Pancreas (tissue), 10 donors: ENCODE data around the gene ASAP2. TPM values are rescaled to one million over a fixed set of nuclear protein-coding genes. Genes with fewer than 3 reads are reported as not detected.

Source experiments
- ATAC-seq, 4 donors: fragments of 200-7000 bp; cut with Tn5 transposase; one replicate each; pipeline versions ENCODE4 v1.8.0 to v1.9.1; 2020; ENCODE audit warnings: mild to moderate bottlenecking in 4 of 4, moderate library complexity in 4 of 4
- DNase-seq, 6 donors: peaks; one replicate each; pipeline ENCODE4 v3.0.0-alpha.2; 2020
- FAIRE-seq: peaks from 2 replicates; lab custom pipeline; 2012; peaks lifted over from hg19 to GRCh38; lab: Jason Lieb, UNC
- H3K27ac ChIP-seq, 4 donors: fragments of 200-600 bp; sonication (generic); 1 replicate in 3 of 4; 2 replicates in 1 of 4; pipeline versions ENCODE4 v1.5.0 to v1.8.0; 2020
- H3K27me3 ChIP-seq, 4 donors: fragments of 200-600 bp; one replicate each; pipeline ENCODE4 v1.8.0; 2021
- H3K36me3 ChIP-seq, 3 donors: fragments of 200-600 bp; sonication (generic) in 1 of 3; one replicate each; pipeline versions ENCODE4 v1.5.0 to v1.8.0; 2020 to 2021
- H3K4me1 ChIP-seq, 3 donors: fragments of 200-600 bp; one replicate each; pipeline ENCODE4 v1.8.0; 2021
- H3K4me3 ChIP-seq, 4 donors: fragments of 200-600 bp; sonication (generic) in 2 of 4; one replicate each; pipeline versions ENCODE4 v1.5.0 to v1.8.0; 2020 to 2021
- H3K9me3 ChIP-seq, 4 donors: fragments of 200-600 bp; one replicate each; pipeline ENCODE4 v1.8.0; 2021
- CTCF ChIP-seq, 4 donors: fragments of 200-600 bp; sonication (generic) in 3 of 4; IDR thresholded peaks; one replicate each; pipeline versions ENCODE4 v1.5.0 to v1.8.0; 2021; ENCODE audit warnings: antibody characterized with exemption in 4 of 4
- WGBS, 2 donors: extraction: QIAGEN DNeasy Blood & Tissue Kit; methylation state at CpG; one replicate each; pipeline ENCODE4 v1.1.7; 2013; 5-methylcytosine and 5-hydroxymethylcytosine counted together
- intact Hi-C, 3 donors: fragments of 100-400 bp; cut with DNase I; formaldehyde crosslinking; loops; one replicate each; pipeline versions ENCODE4 v1.11.1 to v1.14.2; 2022
- polyA plus RNA-seq, 2 donors: library from polyadenylated mRNA; stranded (reverse); fragments of 200-250 nt; gene quantifications; one replicate each; pipeline ENCODE4 v1.2.3, GENCODE V29; 2013
- total RNA-seq, 6 donors: library from RNA; stranded (reverse); fragmentation: NEBNext Ultra II Directional in 4 of 6; extraction: Animal tissue kit (Norgen Biotek cat#: 25700) in 4 of 6; gene quantifications; one replicate each; pipeline versions ENCODE4 v1.2.1 to v1.2.4, GENCODE V29; 2021 to 2023
- donor health status: healthy with polysubstance abuse.
- donor health status: DM: no; HTN: no; CAD: no; lungs with moderate emphysema.
- donor health status: DM: no; HTN: no; CAD: no.
- donor health status: control.
- donor health status: control.
- donor health status: Bipolar disorder and iron deficiency.
- donor health status: DM: yes; HTN: yes; CAD: no.
- donor health status: DM: no; HTN: no; CAD: no.
- donor health status: DM: no; HTN: no; CAD: no.
- donor health status: DM: yes; HTN: yes; CAD: no.

ASAP2 gene
- total and polyA plus RNA-seq, 8 donors = 5.8 to 17.7 (median 7.3) TPM

DNA sequence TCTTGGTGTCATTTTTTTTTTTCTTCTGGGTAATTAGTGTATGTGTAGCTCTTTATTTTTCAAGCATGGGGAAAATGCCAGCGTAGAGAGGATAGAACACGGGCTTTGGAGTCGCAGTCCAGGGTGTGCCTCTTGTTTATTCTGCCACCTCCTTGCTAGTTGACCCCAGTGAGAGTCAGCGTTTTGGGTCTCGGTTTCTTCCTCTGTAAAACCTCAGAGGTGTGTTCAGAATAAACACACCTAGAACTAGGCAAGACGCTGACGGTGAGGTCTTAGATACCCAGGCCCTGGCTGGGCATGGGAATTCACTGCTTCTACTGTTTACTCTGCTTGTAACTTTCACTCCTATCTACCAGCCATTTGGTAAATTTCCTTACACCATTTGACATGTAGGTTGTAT is 41.8 kb downstream of the ASAP2 start:
- DNase-seq (no peak), FAIRE-seq (no peak), ATAC-seq (peak in 3 of 4 donors; percentile 24 to 41 (median 36))
- H3K36me3 ChIP-seq = no peaks in the 10 kb centered on the region
- H3K9me3 ChIP-seq = no peaks in the 10 kb centered on the region
- intact Hi-C loops = no loop called here
- H3K4me3 ChIP-seq = no peak overlapping the region
- TF ChIP-seq CTCF (IDR thresholded peaks at IDR 0.05) = no peak
- no peak overlapping the region for H3K27ac ChIP-seq
- 69% methylated on average over 7 of the region's 7 CpGs for WGBS, 2 donors
- H3K27me3 ChIP-seq = no peaks in the 10 kb centered on the region
- H3K4me1 ChIP-seq = peaks cover 16 to 21% (median 18%) of the 10 kb centered on the region in 3 donors

DNA sequence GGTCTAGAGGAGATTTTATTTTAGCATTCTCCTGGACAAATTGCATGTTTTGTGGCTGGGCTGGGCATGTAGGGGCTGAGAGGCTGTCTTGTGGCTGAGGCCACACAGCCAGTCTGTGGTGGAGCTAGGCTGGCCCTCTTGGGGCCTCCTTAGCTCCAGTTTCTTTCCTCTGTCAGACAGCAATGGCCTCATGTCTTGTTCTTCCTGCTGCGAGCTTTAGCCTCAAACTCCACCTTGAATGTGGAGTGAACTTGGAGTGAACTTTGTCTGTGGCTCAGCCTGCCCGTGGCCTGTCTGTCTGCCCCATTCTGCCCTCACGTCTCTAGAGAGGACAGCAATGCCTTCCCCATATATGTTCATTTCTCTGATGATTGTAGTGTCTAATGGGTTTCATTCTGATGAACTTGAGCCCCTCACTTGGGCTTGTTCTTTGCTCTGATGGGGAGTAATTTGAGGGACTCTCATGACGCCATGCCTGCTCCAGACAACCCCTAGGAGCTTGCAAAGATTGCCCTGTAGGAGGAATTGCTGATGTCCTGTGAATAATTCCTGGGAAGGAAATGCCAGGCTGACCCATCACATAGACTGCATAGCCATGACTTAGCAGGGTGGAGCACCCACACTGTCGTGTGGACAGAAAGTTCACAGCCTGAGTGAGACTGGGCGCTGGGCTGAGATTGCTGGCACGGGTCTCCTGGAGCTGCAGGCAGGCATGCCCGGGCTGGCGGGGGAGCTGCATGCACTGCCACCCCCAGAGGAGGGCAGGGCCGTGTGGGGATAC is 42.6 kb downstream of the ASAP2 start:
- WGBS, 2 donors = 74 to 80% methylated on average over 10 of the region's 10 CpGs
- no peaks in the 10 kb centered on the region for H3K27me3 ChIP-seq
- no peak for DNase-seq
- ATAC-seq = no peak
- TF ChIP-seq CTCF (IDR thresholded peaks at IDR 0.05) = no peak
- no peak overlapping the region for H3K4me3 ChIP-seq
- no peaks in the 10 kb centered on the region for H3K9me3 ChIP-seq
- H3K27ac ChIP-seq = no peak overlapping the region
- intact Hi-C loops = no loop called here
- no peak for FAIRE-seq
- H3K36me3 ChIP-seq = no peaks in the 10 kb centered on the region
- H3K4me1 ChIP-seq = peaks cover 16 to 21% (median 18%) of the 10 kb centered on the region in 3 donors

- intact Hi-C loops = no loop called here
- H3K36me3 ChIP-seq = no peaks in the 10 kb centered on the region
- no peak overlapping the region for H3K4me3 ChIP-seq
- H3K27me3 ChIP-seq = no peaks in the 10 kb centered on the region
- no peak for TF ChIP-seq CTCF (IDR thresholded peaks at IDR 0.05)
- H3K4me1 ChIP-seq = peaks cover 16 to 18% (median 18%) of the 10 kb centered on the region in 3 donors
- ATAC-seq (no peak), DNase-seq (no peak), FAIRE-seq (no peak)
- no peak overlapping the region for H3K27ac ChIP-seq
- H3K9me3 ChIP-seq = no peaks in the 10 kb centered on the region
- WGBS, 2 donors = 83 to 88% methylated on average over 4 of the region's 4 CpGs
Observed at GRCh38 chr2:9250091-9250490, 43.5 kb downstream of the ASAP2 start.

- Histone ChIP-seq H3K9me3 (no peaks in the 10 kb centered on the region), H3K4me3 (no peak overlapping the region), H3K36me3 (no peaks in the 10 kb centered on the region), H3K27ac (no peak overlapping the region), H3K27me3 (no peaks in the 10 kb centered on the region), H3K4me1 (peaks cover 16 to 18% (median 18%) of the 10 kb centered on the region in 3 donors)
- no peak for TF ChIP-seq CTCF (IDR thresholded peaks at IDR 0.05)
- intact Hi-C loops = no loop called here
- 87 to 88% methylated on average over 12 of the region's 12 CpGs for WGBS, 2 donors
- DNase-seq (no peak), ATAC-seq (no peak), FAIRE-seq (no peak)
Observed at GRCh38 chr2:9250498-9251153, 44.0 kb downstream of the ASAP2 start.
